NCI-H446 treated with DMSO at 0.1 percent for 48 hours (cell line): ENCODE results near the gene CHCHD6.

Experiments used
- DNase-seq: peaks from one replicate; lab custom pipeline; 2025; lab: John Stamatoyannopoulos, UW

Gene CHCHD6

DNA sequence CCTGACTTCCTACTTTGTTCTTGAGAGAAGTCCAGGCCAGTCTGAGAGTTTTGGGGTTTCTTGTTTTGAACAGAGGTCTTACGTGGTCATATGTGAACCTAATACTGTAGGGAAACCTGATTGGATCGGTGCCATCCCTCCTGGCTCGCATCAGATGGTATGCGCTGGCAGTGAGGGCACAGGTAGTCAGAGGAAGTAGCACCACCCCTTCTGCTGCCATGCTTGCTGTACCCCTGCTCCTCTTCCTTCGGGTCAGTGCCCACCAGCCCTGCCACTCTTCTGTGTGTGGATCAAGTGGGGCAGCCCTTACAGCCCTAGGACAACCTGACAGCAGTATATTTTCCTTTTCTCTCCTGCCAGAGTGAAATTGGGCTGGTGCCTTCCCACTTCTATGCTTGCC lies 39.7 kb downstream of the CHCHD6 start:
- DNase-seq: no peak

DNA sequence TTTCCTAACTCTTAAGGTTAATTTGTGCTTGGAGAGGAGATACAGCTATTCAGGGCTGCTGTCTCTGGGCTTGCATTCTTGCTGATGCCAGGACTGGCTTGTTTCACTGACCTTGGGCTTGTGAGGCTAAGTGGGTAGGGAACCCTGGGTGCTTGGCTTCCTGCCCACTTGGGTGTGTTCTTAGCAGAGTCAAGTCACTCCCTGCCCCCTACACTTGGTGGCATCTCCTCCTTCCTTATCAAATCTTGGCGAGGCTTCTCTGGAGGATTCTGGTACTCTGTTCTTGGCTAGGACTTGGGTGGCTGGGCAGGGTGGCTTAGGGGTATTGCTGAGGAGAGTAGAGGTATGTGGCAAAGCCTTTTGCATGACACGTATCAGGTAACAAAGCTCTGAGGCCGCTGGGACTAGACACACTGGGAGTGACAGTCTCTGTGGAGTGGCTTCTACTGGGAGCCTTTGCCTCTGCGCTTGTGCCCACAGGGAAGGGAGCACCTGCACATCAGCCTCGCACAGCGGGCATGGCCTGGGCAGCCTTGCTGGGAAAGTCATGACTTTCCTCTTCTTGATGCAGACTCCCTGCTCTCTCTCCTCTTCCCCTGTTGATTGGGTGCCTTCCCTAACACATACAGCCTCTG lies 41.8 kb downstream of the CHCHD6 start:
- DNase-seq: no peak

DNA sequence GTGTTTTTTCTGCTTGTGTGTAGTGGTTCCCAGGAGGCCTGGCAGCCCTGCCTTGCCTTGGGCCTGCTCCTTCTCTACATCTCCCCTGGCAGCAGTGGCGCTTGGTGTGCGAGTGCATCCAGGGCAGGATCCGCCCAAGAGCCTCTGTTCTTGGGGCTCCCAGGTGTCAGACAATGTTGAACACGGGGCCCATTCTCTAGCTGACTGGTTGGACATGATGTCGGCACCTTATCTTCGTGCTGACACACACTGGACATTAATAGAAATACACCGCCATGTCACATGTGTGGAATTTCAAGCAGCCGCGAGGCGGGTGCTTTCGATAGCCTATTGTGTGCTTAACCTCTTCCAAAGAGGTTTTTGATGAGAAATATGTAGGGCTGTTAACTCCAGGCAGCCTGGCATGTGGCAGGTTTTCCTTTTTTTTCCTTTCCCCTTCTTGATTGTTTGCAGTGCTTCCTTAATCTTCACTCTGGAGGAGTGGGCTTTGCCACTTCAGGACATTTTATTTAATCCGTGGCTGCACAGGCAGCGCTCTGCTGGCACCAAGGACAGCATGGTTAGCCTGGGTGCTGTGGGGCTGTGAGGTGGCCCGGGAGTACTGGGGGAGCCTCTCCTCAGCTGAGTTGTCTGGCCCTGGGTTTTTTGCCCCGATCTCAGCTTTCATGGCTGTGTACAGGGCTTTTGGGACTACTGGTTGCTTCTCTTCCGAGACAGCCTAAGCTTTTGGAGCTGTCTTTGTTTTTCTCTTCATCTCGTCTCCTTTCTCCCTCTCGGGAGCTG lies 42.5 kb downstream of the CHCHD6 start:
- DNase-seq: no peak

DNA sequence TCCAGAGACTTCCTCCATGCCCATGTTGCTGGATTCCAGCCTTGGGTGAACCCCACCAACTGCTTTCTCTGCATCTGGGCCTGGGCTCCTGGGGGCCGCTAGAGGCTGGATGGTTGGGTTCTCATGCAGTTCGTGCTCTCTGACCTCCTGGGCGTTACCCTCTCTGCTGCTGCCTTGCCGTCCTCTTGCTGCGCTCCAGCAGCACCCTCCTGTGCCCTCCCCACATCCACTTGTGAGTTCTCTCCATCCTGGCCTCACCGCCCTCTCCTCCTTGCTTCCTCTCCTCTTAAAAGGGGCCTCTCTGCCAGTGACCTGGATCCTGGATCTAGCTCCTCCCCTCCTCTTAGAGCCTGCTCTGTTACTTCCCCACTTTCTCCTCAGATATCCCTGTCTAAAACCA lies 43.7 kb downstream of the CHCHD6 start:
- DNase-seq: no peak

DNA sequence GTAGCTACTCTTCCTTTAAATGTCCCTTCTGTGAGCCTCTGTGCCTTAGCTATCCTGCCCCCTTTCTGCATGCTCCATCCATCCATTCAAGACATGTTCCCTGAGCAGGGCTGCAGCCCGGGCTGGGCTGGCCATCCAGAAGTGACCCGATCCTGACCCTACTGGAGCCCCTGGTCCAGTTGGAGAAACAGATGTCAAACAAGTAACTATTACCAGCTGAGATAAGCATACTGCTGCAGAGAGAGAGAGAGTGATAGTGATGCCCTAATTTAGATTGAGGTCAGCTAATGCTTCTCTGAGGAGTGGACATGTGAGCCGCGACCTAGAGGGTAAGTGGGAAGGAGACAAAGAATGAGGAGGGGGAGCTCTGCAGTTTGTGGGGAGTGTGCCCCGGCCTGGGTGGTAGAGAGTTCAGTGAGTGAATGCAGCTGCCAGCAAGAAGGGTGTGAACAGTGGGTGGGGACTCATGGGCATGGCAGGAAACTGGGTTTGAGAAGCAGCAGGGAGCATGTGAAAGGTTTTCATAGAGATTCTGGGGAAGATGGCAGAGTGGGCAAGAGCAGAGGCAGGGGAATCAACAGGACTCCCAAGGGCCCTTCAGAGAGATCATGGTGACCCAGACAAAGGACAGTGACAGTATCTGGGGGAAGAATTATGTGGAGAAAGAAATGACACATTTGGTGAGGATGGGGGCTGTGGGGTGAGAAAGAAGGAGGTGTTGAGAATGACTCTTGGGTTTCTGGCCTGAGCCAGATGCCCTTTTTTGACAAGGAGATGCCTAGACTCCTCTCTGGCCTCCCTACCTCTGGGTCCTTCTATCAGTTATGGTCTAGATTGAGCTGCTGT lies 44.9 kb downstream of the CHCHD6 start:
- DNase-seq: no peak

DNA sequence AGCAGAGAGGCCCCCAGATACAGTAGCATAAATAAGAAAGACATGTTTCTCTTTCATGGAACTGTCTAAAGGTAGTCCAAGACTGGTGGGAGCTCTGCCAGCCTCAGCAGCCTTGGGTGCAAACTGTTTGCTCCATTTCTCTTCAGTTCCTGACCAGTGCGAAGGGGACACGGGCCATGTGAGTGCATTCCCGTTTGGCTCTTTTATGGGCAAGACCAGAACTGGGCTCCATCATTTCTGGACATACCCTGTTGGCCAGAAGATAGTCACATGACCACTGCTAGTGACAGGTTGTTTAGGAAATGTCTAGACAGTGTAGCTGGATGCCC lies 45.5 kb downstream of the CHCHD6 start:
- no peak for DNase-seq

DNA sequence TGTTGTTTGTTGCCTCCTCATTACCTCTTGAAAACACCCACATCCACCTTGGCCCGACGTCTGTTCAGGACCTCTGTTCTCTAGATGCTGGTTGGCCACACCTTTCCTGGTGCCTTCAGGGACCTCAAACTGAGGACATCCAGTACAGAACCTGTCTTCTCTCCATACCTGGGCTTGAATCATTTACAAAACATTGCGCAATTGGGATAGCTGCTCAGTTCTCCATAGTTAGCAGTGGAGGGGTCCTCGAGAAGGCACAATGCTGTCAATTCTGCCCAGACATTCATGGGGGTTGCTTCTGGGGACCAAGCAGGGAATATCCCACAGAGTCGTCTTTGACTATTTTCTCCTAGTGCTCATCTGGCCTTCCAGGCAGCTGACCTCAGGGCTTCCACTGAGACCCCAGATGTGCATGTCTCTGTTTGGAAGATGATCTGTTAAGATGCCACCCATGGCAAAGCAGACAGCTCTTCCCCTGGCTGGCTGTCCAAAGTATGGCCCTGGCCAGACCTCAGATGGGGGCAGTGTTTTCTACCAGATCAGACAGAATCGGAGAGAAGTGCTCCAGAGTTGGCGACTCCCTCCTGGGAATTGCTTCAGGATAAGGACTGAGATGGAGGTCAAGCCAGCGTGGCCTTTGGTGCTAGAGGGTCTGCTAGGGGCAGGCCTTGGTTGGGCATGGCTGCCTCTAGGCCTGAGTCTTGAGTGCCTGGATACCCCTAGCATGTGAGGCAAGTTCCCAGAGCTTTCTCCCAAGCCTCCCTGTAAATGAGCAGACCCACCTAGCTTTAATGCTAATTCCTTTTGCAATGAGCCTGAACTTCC lies 46.1 kb downstream of the CHCHD6 start:
- no peak for DNase-seq

DNA sequence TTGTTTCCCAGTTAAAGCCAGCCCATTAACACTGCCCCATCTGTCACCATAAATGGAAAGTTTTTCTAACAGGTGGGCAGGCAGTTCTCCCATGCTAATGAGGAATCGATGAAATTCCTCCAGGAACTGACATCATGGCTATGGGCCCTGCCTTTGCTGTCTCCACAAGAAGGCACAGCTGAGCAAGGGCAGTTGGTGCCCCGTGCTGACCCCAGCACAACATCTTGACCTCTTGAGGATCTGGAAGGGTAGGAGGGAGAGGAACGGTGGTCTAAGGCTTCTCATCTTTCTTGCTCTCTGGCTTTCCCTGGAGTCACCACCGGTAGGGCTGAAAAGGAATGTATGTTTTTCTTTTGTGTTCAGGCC lies 46.7 kb downstream of the CHCHD6 start:
- DNase-seq: no peak

DNA sequence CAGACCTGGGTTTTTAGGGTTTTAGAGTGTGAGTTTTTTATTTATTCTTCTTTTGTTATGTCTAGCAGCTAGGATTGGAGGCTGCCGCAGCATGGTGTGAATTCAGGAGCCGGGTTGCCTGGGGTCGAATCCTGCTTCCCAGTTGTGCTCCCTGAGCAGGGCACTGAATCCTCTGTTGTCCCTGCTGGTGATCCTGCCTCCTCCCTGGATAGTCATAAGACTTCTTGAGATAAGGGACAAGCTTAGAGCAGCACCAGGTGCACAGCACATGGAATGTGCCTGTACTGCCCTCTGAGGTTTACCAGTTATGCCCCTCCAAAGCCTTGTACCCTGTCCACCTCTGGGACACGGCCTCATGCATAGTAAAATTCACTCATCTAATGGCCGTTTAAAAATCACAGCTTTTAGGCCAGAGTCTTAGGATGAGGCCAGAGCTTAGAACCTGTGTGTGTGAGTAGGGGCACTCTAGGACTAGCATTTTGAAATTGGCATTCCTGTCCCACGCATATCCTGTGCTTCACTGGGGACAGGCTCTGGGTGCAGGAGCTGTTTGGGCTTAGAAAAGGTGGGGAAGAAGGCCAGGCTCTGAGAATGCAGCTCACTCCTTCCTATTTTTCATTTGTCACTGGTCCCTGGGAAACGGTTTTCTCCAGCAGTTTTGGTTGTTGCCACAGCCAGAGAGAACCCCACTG lies 47.7 kb downstream of the CHCHD6 start:
- DNase-seq: no peak

DNA sequence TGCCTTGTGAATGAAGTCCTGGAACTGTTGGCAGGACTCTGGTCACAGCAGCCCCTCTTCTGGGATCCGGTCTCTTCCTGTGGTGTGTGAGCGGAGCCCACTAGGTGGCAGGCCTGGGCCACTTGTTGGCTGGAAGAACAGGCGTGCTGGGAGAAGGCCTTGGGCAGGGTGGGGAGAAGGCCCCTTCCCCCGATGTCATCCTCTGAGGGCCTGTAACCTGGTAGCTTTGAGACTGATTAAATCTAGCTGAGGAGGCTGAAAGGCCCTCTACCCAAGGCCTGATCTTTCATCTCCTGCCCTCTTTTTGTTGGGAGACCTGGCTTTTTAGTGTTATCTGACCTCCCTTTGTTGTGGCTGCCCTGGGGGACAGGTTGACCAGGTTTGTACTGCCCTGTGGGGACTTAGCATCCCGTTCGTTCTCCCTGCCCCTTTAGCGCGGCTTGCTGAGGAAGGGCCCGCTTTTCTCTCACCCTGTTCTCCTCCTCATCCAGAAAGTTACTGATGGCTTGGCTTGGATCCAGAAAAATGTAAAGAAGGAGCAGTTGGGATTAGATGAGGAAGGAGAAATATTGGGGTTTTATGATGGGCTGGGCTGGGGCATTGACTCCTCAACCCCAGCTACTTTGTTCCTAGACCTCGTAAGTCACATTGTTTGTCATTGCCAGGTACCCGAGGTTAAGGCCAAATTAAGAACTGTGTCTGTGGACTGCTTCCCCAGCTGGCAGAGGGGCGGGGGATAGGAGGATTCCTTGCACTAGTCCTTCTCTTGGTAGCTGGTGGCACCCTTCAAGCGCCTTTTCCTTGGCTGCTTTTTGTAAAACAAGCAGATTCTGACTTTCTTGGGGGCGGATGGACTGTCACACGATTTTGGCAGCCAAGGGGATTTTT lies 48.5 kb downstream of the CHCHD6 start:
- DNase-seq: peak; percentile 43

DNA sequence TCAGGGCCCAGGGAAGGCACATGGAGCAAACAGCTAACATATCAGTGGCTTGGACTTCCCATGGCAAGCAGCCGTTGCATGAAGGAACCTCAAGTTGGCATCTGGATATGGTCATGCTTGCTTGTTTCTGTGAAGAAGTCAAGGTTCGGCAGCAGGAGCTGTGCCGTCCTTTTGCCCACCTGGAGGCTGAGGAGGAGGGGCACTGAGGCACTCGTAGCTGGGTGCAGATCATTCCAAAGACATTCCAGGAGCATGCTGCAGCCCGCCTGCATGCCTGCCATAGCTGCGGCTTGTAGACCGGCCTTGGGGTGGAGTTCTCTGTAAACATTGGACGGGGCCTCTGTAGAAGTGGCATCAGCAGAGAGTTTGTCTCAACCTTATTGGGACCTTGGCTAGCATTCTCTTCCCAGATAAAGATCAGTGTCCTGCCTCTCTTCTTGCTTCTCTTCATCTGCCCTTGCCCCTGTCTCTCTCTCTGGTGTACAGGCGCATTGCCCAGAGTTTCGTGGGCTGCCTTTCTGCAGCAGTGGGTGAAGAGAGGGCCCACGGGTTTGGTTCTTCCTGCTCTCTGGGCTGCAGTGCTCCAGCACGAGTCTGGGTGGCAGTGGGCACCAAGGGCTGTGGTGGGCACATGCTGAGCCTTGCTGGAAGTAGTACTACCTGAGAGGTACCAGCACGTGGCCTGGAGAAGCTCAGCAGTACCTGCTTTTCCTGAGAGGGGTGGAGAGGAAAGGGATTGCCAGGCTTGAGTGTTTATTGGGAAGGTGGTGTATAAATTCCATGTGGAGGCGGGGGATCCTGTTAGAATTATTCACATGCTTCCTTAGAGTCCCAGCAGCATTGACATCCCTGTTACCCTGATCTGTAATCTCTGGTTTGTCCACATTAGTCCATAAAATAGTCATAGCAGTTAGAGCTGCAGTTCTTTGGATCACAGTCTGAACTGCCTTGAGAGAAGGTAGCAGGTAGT lies 49.4 kb downstream of the CHCHD6 start:
- no peak for DNase-seq

DNA sequence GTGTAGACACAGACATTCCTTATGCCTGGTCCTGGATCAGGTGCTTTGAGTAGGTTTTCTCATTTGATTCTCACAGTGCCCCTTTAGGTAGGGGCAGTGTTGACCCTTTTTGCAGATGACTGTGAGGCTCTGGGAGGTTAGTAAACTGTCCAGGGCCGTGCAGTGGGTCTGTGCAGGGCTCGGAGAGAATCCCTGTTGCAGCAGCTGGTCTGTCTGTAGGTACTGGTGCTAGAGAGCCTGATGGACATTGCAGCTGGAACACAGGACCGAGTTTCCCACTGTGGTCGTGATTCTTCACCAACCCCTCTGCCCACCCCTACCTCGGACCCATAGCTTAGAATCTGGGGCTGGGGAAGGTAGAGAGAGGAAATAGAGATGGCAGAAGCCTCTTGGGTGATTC lies 51.8 kb downstream of the CHCHD6 start:
- no peak for DNase-seq

DNA sequence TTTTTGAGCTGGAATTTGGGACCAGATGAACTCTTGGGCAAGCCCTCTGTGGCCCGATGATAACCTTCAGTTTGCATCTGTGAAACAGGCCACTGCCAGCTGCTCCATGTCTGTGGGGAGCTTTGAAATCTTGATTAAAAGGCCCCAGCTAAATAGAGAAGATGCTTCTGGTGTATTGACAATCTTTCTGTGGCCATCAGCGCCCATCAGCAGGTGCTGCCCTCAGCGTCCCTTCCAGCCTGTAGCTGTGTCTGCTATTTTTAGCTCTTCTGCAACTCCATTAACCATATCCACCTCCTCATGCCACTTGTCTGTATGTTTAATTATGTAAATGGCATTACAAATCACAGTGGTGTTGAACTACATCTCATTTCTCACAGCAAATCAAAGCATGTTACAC lies 54.0 kb downstream of the CHCHD6 start:
- DNase-seq: no peak

DNA sequence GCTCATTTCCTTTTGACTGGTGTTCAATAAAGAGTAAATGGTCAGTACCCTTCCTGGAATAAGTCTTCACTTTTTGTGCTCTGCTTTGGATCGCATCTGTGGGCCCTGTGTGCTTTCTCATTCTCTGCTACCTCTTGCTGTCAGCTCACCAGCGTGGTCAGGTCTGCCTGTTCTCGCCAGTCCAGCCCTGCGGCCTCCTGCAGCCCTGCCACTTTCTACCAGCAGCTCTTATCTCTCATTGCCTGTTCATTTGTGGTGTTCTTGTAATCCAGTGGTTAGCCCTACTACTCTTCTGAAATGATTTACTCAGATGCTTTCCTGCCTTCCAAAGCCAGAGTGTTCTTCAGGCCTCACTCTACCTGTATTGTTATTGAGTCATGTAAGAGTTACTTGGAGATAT lies 54.8 kb downstream of the CHCHD6 start:
- no peak for DNase-seq

DNA sequence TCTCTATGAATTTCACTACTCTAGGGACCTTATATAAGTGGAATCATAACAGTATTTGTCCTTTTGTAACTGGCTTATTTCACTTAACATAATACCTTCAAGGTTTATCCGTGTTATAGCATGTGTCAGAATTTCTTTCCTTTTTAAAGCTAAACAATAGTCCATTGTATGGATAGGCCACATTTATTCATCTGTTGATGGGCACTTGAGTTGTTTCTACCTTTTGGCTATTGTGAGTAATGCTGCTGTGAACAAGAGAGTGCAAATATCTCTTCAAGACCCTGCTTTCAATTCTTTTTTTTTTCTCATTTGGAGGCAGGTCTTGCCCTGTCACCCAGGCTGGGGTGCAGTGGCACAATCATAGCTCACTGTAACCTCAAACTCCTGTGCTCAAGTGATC lies 56.5 kb downstream of the CHCHD6 start:
- no peak for DNase-seq

DNA sequence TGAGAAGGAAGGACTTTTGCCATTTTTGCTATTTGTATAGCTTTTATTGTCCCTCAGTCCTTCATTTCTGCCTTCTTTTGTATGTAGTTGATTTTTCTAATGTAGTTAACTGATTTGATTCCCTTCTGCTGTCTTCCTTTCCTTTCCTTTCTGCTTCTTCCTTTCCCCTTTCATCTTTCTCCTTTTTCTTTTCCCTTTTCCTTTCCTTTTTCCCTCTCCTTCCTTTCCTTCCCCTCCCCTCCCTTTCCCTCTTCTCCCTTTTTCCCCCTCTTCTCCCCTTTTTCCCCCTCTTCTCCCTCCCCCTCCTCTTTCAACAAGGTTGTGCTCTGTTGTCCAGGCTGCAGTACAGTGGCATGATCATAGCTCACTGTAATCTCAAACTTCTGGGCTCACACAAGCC lies 59.0 kb downstream of the CHCHD6 start:
- no peak for DNase-seq

DNA sequence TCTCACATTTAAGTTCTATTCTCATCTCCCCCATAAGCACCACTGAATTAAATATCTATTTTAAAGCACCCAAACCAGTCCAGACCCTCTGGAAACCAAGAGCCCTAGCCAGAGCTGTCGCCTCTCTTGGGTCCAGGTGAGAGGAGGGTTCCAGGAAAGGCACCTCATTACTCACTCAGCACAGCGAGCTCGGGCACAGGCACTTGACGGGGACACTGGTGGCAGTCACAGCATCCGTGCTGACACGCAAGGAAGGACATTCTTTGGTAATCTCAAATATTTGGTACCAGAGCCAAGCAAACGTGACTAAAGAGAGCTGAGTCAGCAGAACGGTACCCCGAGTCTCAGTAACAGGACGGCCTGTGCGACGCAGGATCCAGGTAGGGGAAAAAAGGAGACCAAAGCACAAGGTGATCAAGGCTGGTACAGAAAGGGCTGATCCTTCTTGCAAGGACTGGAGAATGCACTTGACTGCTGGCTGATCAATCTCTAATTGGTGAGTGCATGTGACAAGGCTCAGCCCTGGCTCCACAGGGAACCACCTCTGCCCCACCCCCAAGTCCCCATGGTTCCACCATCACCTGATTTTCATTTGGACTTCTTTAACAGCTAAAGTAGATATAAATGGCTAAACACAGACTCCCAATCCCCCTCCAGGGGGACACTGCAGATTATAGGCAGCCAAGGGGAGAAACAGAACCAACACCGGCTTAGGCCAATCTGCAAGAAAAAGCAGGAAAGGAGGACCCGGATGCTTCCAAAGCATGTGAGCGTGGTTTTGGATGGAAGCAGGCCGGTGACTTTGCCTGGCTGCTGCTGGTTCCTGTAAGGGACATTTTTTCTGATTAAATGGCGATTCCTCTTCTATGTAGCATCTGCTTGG lies 61.4 kb downstream of the CHCHD6 start:
- no peak for DNase-seq

DNA sequence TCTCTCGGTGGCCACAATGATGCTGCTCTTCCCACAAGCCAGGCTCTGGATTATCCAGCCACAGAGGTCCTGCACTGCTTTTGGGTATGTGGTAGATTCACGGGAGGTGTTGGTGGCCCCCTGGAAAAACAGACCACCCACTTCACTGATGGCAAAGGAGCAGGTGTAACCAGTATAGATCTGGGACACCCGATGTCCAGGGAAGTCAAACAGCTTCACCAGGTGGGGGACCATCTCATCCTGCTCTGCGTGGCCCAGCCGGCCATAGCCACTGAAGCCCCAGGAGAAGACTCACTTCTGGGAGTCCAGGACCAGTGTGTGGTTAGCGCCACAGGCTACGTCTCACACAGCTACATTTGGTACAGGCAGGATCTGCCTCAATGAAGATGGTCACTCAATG lies 62.6 kb downstream of the CHCHD6 start:
- no peak for DNase-seq

DNA sequence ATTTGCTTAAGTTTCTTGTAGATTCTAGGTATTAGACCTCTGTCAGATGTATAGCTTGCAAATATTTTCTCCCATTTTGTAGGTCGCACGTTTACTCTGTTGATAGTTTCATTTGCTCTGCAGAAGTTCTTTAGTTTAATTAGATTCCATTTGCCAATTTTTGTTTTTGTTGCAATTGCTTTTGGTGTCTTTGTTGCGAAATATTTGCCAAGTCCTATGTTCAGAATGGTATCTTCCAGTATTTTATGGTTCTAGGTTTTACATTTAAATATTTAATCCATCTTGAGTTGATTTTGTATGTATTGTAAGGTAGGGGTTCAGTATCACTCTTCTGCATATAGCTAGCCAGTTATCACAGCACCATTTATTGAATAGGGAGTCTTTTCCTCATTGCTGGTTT lies 64.9 kb downstream of the CHCHD6 start:
- no peak for DNase-seq
